ENCODE data around the gene TMC8. TPM values are rescaled to one million over a fixed set of nuclear protein-coding genes. Genes with fewer than 3 reads are reported as not detected.
A peak's percentile ranks its signal among the peaks of the same experiment; 100 is the strongest.

TMC8 gene
- total RNA-seq, 2 donors from 2014 or later, result 102 to 124 TPM

DNA sequence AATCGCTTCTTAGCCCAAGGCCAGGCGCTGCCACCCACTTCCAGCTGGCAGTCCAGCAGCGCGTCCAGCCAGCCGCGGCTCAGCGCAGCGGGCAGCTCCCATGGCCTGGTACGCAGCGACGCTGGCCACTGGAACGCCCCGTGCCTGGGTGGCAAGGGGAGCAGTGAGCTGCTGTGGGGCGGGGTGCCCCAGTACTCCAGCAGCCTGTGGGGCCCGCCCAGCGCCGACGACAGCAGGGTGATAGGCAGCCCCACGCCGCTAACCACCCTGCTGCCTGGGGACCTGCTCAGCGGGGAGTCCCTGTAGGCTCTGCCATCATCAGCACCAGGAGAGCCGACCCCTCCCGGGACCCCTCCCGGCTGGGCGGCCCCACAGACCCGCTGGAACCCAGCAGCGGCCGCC lies 26.0 kb upstream of the TMC8 start:
- no peak overlapping the region for H3K27ac Mint-ChIP-seq

DNA sequence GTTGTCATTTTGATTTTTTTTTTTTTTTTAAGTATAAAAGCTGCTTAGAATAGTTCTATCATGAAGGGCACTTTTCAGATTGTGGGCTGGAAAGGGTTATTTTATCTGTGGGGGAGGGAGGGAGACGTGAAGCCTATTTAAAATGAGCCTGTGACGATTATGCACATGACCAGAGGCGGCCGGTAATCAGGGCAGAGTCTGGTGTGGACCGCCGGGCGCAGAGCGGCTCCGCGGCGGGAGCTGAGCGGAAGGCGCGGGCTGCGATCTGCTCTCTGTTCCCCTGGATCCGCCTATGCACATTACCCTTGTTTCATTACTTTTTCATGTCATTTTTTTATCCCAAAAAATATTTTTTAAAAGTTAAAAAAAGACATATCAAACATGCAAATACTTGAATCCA lies 25.5 kb upstream of the TMC8 start:
- Mint-ChIP-seq H3K4me1 (ENCODE audit: low read depth) (peaks cover 14% of the 10 kb centered on the region), H3K4me3 (no peak overlapping the region), H3K9me3 (no peaks in the 10 kb centered on the region), H3K36me3 (ENCODE audit: insufficient read depth in 2 of 2) (peaks cover 0 to 11% of the 10 kb centered on the region in 2 donors), H3K27ac (no peak overlapping the region), H3K27me3 (ENCODE audit: low read depth) (no peaks in the 10 kb centered on the region)
- ATAC-seq (replicated peaks in 1 of 2), result no peak
- DNase-seq, result no peak

More for the DNA sequence above, 26.0 kb upstream of the TMC8 start:
- H3K4me1 Mint-ChIP-seq (ENCODE audit: low read depth), result peaks cover 14% of the 10 kb centered on the region
- DNase-seq, result no peak
- H3K9me3 Mint-ChIP-seq, result no peaks in the 10 kb centered on the region
- H3K27me3 Mint-ChIP-seq (ENCODE audit: low read depth), result no peaks in the 10 kb centered on the region
- ATAC-seq (replicated peaks in 1 of 2), result peak in 1 of 2 donors; percentile 30
- peaks cover 2 to 13% of the 10 kb centered on the region in 2 donors for H3K36me3 Mint-ChIP-seq (ENCODE audit: insufficient read depth in 2 of 2)
- no peak overlapping the region for H3K4me3 Mint-ChIP-seq

DNA sequence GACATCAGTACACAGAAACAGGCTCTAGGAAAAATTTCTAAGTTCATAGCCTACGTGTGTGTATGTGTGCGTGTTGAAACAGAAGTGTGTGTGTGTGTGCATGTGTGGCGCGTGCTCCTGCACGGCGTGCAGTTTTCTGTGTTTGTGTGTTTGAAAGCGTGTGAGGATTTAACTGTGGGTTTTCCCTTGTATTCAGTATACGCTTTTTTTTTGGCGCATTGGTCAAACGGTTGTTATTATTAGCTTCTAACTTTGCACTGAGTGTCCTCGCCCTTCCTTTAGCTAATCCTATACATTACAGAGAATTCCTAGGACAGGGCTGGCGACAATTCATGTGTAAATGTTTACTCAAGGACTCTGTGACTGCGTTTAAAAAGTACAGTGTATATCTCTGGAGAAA lies 25.0 kb upstream of the TMC8 start:
- Mint-ChIP-seq H3K4me3 (no peak overlapping the region), H3K4me1 (ENCODE audit: low read depth) (peaks cover 14% of the 10 kb centered on the region), H3K36me3 (ENCODE audit: insufficient read depth in 2 of 2) (peaks cover 0 to 9% of the 10 kb centered on the region in 2 donors), H3K27me3 (ENCODE audit: low read depth) (no peaks in the 10 kb centered on the region), H3K9me3 (no peaks in the 10 kb centered on the region), H3K27ac (no peak overlapping the region)
- ATAC-seq (replicated peaks in 1 of 2) (no peak), DNase-seq (no peak)

DNA sequence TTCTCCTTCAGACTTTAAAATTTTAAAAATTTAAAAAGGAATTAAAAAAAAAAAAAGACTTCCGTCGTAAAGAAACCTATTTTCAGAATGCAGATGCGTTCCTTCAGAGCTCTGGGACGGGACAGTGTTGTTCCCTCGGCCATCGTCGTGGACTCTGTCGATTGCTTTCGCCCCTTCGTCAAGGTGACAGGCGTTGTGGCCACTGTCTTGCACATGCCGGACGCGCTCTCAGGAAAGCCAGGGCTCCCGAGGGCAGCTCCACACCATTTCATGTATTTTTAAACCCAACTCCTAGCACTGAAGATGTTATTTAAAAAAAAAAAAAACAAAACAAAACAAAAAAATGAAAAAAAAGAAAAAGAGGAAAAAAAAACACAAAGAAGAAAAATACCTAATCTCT lies 24.4 kb upstream of the TMC8 start:
- H3K4me1 Mint-ChIP-seq (ENCODE audit: low read depth), result peaks cover 14% of the 10 kb centered on the region
- H3K27me3 Mint-ChIP-seq (ENCODE audit: low read depth), result no peaks in the 10 kb centered on the region
- no peak overlapping the region for H3K4me3 Mint-ChIP-seq
- no peaks in the 10 kb centered on the region for H3K9me3 Mint-ChIP-seq
- peaks cover 0 to 8% of the 10 kb centered on the region in 2 donors for H3K36me3 Mint-ChIP-seq (ENCODE audit: insufficient read depth in 2 of 2)
- ATAC-seq (replicated peaks in 1 of 2) (no peak), DNase-seq (no peak)
- no peak overlapping the region for H3K27ac Mint-ChIP-seq

DNA sequence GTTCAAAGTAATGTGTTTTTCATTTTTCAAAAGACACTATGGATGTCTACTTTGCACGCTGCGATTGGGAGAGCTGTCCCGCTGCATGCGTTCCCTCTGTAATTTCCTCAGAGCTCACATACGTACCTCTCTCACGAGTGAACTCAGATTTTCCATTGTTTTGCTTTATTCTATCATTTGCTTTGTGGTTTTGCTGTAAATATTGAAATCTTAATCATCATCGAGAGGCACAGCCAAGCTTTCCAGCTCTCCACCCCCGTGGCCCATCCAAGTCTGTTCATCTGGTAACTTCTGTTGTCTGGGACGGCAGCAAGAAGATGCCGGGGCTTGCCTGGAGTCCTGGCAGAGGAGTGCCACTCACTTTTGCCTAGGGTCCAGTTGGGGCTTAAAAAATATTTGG lies 23.1 kb upstream of the TMC8 start:
- DNase-seq (no peak), ATAC-seq (replicated peaks in 1 of 2) (peak in 1 of 2 donors; percentile 10)
- Mint-ChIP-seq H3K4me1 (ENCODE audit: low read depth) (peaks cover 16% of the 10 kb centered on the region), H3K9me3 (no peaks in the 10 kb centered on the region), H3K36me3 (ENCODE audit: insufficient read depth in 2 of 2) (peaks cover 0 to 9% of the 10 kb centered on the region in 2 donors), H3K27ac (peak overlapping the region; percentile 12), H3K27me3 (ENCODE audit: low read depth) (no peaks in the 10 kb centered on the region), H3K4me3 (no peak overlapping the region)

DNA sequence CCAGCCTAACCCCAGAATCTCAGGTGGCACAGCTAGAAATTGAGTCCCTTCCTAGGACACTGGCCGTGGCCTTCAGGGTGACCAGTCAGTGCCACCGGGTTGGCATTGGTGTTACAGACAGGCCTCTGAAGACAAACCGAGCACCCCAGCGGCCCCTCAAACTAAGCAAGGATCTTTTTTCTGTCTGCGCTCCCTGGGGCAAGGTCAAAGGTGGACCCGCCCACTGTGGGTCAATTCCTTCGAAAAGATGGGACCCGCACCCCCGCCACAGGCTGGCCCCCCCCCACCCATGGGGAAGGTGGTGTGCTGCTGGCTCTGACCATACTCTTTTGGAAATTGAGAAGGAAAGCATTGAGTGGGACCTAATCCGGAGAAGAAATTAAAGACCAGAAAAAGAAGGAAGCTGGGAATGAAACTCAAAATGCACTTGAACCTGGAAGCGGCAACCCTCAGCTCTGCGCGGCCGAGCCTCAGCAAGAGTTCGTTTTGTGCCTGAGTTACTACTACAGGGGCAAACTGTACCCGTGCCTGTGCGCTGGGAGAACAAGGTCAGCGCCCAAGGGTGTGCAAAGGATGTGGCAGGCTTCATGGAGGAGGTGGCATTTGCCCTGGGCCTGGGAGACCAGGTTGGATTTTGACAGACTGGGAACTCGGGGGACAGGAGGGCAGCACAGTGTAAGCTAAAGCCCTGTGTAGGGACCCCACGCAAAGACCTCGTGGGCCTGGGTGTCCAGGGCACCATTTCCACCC lies 22.4 kb upstream of the TMC8 start:
- H3K27ac Mint-ChIP-seq, result peak overlapping the region; percentile 54
- peaks cover 0 to 10% of the 10 kb centered on the region in 2 donors for H3K36me3 Mint-ChIP-seq (ENCODE audit: insufficient read depth in 2 of 2)
- H3K4me3 Mint-ChIP-seq, result no peak overlapping the region
- no peaks in the 10 kb centered on the region for H3K27me3 Mint-ChIP-seq (ENCODE audit: low read depth)
- ATAC-seq (replicated peaks in 1 of 2) (no peak), DNase-seq (no peak)
- H3K4me1 Mint-ChIP-seq (ENCODE audit: low read depth), result peaks cover 21% of the 10 kb centered on the region
- H3K9me3 Mint-ChIP-seq, result no peaks in the 10 kb centered on the region

DNA sequence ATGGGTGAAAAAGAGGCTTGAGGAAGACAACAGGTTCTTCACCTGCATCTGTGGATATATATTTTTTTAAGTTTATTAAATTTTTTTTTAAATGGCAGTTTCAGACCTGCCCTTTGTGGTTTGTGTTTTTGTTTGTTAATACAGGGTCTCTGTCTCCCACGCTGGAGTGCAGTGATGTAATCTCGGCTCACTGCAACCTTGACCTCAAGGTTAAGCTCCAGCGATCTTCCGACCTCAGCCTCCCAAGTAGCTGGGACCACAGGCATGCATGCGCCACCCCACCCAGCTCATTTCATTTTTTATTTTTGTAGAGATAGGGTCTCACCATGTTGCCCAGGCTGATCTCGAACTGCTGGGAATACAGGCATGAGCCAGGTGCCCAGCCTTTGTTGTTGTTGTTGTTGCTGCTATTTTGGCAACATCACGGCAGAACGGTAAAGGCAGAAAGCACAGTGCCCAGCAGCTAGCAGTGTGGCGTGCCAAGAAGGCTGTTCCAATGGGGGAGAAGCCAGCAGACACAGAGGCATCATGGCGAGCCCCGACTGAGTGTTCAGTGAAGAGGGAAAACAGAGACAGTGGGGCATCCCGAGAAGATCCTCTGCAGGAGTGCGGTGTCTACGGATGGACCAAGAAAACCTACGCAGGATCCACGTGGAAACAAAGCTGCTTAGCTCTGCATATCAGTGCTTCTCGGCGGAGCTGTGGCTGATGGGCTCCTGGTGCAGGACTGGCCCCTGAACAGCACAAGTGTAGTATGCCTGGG lies 21.7 kb upstream of the TMC8 start:
- Mint-ChIP-seq H3K36me3 (ENCODE audit: insufficient read depth in 2 of 2) (peaks cover 4 to 15% of the 10 kb centered on the region in 2 donors), H3K9me3 (no peaks in the 10 kb centered on the region), H3K27ac (peak overlapping the region; percentile 54), H3K4me1 (ENCODE audit: low read depth) (peaks cover 29% of the 10 kb centered on the region), H3K4me3 (no peak overlapping the region), H3K27me3 (ENCODE audit: low read depth) (no peaks in the 10 kb centered on the region)
- ATAC-seq (replicated peaks in 1 of 2) (no peak), DNase-seq (no peak)

DNA sequence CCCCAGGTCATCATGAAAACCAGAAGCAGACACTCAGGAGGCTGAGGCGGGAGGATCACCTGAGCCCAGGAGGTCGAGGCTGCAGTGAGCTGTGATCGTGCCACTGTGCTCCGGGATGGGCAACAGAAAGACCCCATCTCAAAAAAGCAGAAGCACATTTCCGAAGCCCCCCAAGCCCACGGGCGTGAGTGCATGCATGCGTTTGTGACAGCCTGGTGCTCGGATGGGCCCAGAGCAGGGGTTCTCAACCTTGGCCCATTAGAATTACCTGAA lies 21.1 kb upstream of the TMC8 start:
- DNase-seq, result no peak
- Mint-ChIP-seq H3K27me3 (ENCODE audit: low read depth) (no peaks in the 10 kb centered on the region), H3K36me3 (ENCODE audit: insufficient read depth in 2 of 2) (peaks cover 4 to 15% of the 10 kb centered on the region in 2 donors), H3K9me3 (no peaks in the 10 kb centered on the region), H3K4me1 (ENCODE audit: low read depth) (peaks cover 34% of the 10 kb centered on the region), H3K27ac (no peak overlapping the region), H3K4me3 (no peak overlapping the region)
- ATAC-seq (replicated peaks in 1 of 2), result no peak

DNA sequence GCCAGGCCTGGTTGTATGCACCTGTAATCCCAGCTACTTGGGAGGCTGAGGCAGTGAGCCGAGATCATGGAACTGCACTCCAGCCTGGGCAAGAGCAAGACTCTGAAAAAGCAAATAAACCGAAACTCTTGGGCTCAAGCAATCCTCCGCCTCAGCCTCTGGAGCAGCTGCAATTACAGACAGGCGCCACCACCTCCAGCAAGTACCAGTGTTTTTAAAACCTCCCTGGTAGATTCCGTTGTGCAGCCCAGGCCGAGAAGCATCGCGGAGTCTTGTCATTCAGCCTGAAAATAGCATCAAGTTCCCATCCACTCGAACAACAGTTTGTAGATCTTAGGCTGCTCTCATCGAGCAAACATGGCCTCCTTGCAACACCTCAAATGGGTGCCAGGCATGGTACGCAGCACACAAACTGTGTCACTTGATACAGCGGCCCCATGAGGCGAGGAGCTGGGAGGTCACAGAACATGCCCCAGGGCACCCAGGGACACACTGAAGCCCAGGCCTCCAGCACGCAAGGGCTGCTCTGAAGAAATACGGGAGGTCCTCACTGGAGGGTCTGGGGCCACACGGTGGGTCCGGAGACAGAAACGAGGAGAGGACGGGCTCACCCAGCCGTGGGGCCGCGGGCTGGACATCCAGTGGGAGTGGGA lies 20.1 kb upstream of the TMC8 start:
- ATAC-seq (replicated peaks in 1 of 2), result no peak
- Mint-ChIP-seq H3K4me1 (ENCODE audit: low read depth) (peaks cover 42% of the 10 kb centered on the region), H3K4me3 (no peak overlapping the region), H3K9me3 (no peaks in the 10 kb centered on the region), H3K27me3 (ENCODE audit: low read depth) (no peaks in the 10 kb centered on the region), H3K27ac (no peak overlapping the region), H3K36me3 (ENCODE audit: insufficient read depth in 2 of 2) (peaks cover 4 to 15% of the 10 kb centered on the region in 2 donors)
- no peak for DNase-seq

DNA sequence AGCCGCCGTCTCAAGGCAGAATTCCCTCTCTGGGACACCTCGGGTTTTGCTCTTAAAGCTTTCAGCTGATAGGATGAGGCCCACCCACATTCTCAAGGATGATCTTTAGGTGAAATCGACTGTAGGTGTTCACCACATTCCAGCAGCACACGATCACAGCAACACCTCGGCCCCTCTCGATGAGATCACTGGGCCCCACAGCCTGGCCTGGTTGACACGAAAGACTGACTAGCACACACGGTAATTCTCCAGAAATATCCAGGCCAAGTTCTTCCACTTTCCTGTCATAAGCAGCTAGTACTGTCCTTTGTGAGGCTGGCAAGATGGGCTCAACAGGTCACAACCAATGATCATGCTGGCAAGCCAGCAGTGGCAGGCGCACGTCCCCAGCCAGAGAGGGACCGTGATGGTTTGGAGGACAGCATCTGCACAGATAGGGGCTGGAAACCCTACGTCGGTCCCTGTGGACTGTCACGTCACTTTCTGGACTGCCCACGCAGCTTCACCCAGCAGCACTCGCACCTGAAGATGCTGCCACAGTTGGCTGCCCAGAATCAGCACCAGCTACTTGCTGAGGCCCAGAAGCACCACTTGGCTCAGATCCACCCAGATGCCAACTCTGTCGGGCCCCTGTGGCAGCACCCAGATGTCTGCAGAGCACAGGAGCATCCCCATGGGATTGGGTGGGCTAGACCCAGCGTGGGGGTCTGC lies 19.4 kb upstream of the TMC8 start:
- H3K9me3 Mint-ChIP-seq, result no peaks in the 10 kb centered on the region
- DNase-seq (no peak), ATAC-seq (replicated peaks in 1 of 2) (no peak)
- H3K4me3 Mint-ChIP-seq, result no peak overlapping the region
- no peak overlapping the region for H3K27ac Mint-ChIP-seq
- H3K4me1 Mint-ChIP-seq (ENCODE audit: low read depth), result peaks cover 42% of the 10 kb centered on the region
- H3K36me3 Mint-ChIP-seq (ENCODE audit: insufficient read depth in 2 of 2), result peaks cover 4 to 14% of the 10 kb centered on the region in 2 donors
- H3K27me3 Mint-ChIP-seq (ENCODE audit: low read depth), result no peaks in the 10 kb centered on the region

DNA sequence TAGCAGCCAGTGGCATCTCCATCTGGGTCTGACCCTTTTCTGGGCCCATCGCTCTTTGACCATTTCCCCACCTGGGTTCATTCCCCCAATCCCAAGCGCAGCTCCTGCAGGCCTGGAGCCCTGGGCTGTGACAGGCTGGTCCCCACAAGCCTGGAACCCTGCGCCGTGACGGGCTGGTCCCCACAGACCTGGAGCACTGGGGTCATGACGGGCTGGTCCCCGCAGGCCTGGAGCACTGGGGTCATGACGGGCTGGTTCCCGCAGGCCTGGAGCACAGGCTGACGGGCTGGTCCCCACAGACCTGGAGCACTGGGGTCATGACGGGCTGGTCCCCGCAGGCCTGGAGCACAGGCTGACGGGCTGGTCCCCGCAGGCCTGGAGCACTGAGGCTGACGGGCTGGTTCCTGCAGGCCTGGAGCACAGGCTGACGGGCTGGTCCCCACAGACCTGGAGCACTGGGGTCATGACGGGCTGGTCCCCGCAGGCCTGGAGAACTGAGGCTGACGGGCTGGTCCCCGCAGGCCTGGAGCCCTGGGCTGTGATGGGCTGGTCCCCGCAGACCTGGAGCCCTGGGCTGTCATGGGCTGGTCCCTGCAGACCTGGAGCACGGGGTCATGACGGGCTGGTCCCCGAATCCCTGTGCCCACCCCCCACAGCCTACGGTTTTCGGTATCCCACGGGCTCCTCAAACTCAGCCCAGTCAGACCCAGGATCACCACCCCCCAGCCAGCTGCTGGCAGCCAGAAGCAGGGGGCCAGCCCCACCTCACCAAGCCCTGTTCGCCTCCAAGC lies 18.6 kb upstream of the TMC8 start:
- Mint-ChIP-seq H3K4me3 (no peak overlapping the region), H3K27ac (no peak overlapping the region), H3K27me3 (ENCODE audit: low read depth) (no peaks in the 10 kb centered on the region), H3K9me3 (no peaks in the 10 kb centered on the region), H3K4me1 (ENCODE audit: low read depth) (peaks cover 40% of the 10 kb centered on the region), H3K36me3 (ENCODE audit: insufficient read depth in 2 of 2) (peaks cover 4 to 11% of the 10 kb centered on the region in 2 donors)
- no peak for ATAC-seq (replicated peaks in 1 of 2)
- no peak for DNase-seq
